H1 (cell line): ENCODE results near the gene RENBP. TPM values are rescaled to one million over a fixed set of nuclear protein-coding genes. Genes with fewer than 3 reads are reported as not detected.

ENCODE experiments used
- CTCF ChIA-PET: fragments of 300-600 bp; sonication (Branson Sonifier 250); formaldehyde crosslinking; loops from one replicate; lab custom pipeline; 2021; ENCODE audit not compliant: partially characterized antibody; lab: Charles Lee
- POLR2A ChIA-PET: fragments of 300-600 bp; sonication (Branson Sonifier 250); formaldehyde crosslinking; loops from one replicate; lab custom pipeline; 2021; ENCODE audit warnings: inconsistent platforms; ENCODE audit not compliant: partially characterized antibody; lab: Charles Lee
- DNase-seq, 2 experiments: peaks; one replicate each; pipeline versions ENCODE4 v3.0.0 to v3.0.0-alpha.2; 2010 to 2022; ENCODE audit warnings: low spot score in 2 of 2, low read depth in 1 of 2, mixed read lengths in 1 of 2
- FAIRE-seq: peaks from 2 replicates; lab custom pipeline; 2011; peaks lifted over from hg19 to GRCh38; lab: Jason Lieb, UNC
- H2AFZ ChIP-seq: 2 replicates; pipeline ENCODE4 v1.8.1; 2012; ENCODE audit warnings: low read length, inconsistent platforms
- H2AK5ac ChIP-seq: 2 replicates; pipeline ENCODE4 v1.6.1; 2013; ENCODE audit warnings: low read depth, low read length
- H2BK120ac ChIP-seq: replicated peaks from 2 replicates; pipeline ENCODE3; 2013; ENCODE audit warnings: low read depth, low read length, inconsistent platforms
- H2BK12ac ChIP-seq: 2 replicates; pipeline ENCODE4 v1.6.1; 2013; ENCODE audit warnings: low read depth, low read length
- H2BK15ac ChIP-seq: 2 replicates; pipeline ENCODE4 v1.6.1; 2013; ENCODE audit warnings: low read length
- H2BK20ac ChIP-seq: 2 replicates; pipeline ENCODE4 v1.6.1; 2013; ENCODE audit warnings: low read length
- H2BK5ac ChIP-seq: 2 replicates; pipeline ENCODE4 v1.6.1; 2013; ENCODE audit warnings: low read depth, low read length
- H3K14ac ChIP-seq: 2 replicates; pipeline ENCODE4 v1.6.1; 2013; ENCODE audit warnings: inconsistent platforms; ENCODE audit not compliant: insufficient read length
- H3K18ac ChIP-seq: 2 replicates; pipeline ENCODE4 v1.6.1; 2013; ENCODE audit warnings: low read length; ENCODE audit errors: extremely low read depth
- H3K23ac ChIP-seq: 2 replicates; pipeline ENCODE4 v1.6.1; 2013; ENCODE audit warnings: inconsistent platforms; ENCODE audit not compliant: insufficient read length
- H3K23me2 ChIP-seq: 2 replicates; pipeline ENCODE4 v1.6.1; 2013; ENCODE audit warnings: low read depth, low read length
- H3K27ac ChIP-seq: 2 replicates; pipeline ENCODE4 v1.6.1; 2011; ENCODE audit warnings: low read depth, low read length, inconsistent platforms
- H3K27me3 ChIP-seq, 4 experiments: replicated peaks in 1 of 4; 1 replicate in 1 of 4; 2 replicates in 3 of 4; pipeline versions ENCODE4 v1.6.1 to v1.8.1; 2011 to 2013; ENCODE audit warnings: low read length in 3 of 4, mild to moderate bottlenecking in 3 of 4, inconsistent platforms in 2 of 4, mixed read lengths in 2 of 4, moderate library complexity in 1 of 4; ENCODE audit not compliant: control insufficient read depth in 3 of 4, insufficient read depth in 3 of 4; ENCODE audit errors: extremely low read depth in 1 of 4
- H3K36me3 ChIP-seq, 4 experiments: 2 replicates each; pipeline versions ENCODE4 v1.6.1 to v1.8.1; 2011 to 2013; ENCODE audit warnings: mild to moderate bottlenecking in 4 of 4, low read length in 3 of 4, moderate library complexity in 2 of 4, control low read depth in 1 of 4, inconsistent platforms in 1 of 4; ENCODE audit not compliant: insufficient read depth in 4 of 4, control insufficient read depth in 2 of 4
- H3K4ac ChIP-seq: replicated peaks from 2 replicates; pipeline ENCODE3; 2013; ENCODE audit warnings: low read length, low read depth, mixed read lengths, inconsistent platforms; ENCODE audit not compliant: insufficient read length
- H3K4me1 ChIP-seq, 4 experiments: replicated peaks in 1 of 4; 1 replicate in 1 of 4; 2 replicates in 3 of 4; pipeline versions ENCODE4 v1.6.1 to v1.8.1; 2011 to 2013; ENCODE audit warnings: low read length in 3 of 4, inconsistent platforms in 2 of 4, mixed read lengths in 1 of 4; ENCODE audit not compliant: insufficient read depth in 4 of 4, control insufficient read depth in 3 of 4
- H3K4me2 ChIP-seq, 2 experiments: 2 replicates each; pipeline versions ENCODE4 v1.6.1 to v1.8.1; 2011 to 2013; ENCODE audit warnings: low read depth in 2 of 2, low read length in 2 of 2, control low read depth in 1 of 2, inconsistent platforms in 1 of 2, mild to moderate bottlenecking in 1 of 2; ENCODE audit not compliant: insufficient read depth in 1 of 2
- H3K4me3 ChIP-seq, 4 experiments: fragments of 200-600, 300-600 bp in 1 of 4; sonication (generic), shearing (Covaris generic), sonication (Bioruptor Twin) in 1 of 4; 2 replicates each; pipeline versions ENCODE4 v1.5.1 to v1.8.1; 2011 to 2016; ENCODE audit warnings: low read length in 4 of 4, low read depth in 3 of 4, control low read depth in 2 of 4, inconsistent platforms in 2 of 4, mild to moderate bottlenecking in 2 of 4, mixed read lengths in 1 of 4, moderate library complexity in 1 of 4; ENCODE audit not compliant: insufficient read depth in 2 of 4; ENCODE audit errors: extremely low read depth in 1 of 4
- H3K56ac ChIP-seq: replicated peaks from 2 replicates; pipeline ENCODE3; 2013; ENCODE audit warnings: low read depth, mild to moderate bottlenecking, mixed read lengths, low read length, inconsistent platforms; ENCODE audit not compliant: insufficient read length
- H3K79me1 ChIP-seq: 2 replicates; pipeline ENCODE4 v1.6.1; 2013; ENCODE audit warnings: low read depth, low read length, control low read depth
- H3K79me2 ChIP-seq, 2 experiments: 2 replicates each; pipeline versions ENCODE4 v1.6.1 to v1.8.1; 2012 to 2013; ENCODE audit warnings: low read length in 2 of 2, mild to moderate bottlenecking in 2 of 2, inconsistent platforms in 1 of 2; ENCODE audit not compliant: insufficient read depth in 2 of 2, control insufficient read depth in 1 of 2
- H3K9ac ChIP-seq, 4 experiments: replicated peaks in 1 of 4; 1 replicate in 1 of 4; 2 replicates in 3 of 4; pipeline versions ENCODE4 v1.6.1 to v1.8.1; 2011 to 2013; ENCODE audit warnings: low read depth in 3 of 4, low read length in 3 of 4, control low read depth in 2 of 4, mild to moderate bottlenecking in 2 of 4, moderate library complexity in 2 of 4, inconsistent platforms in 1 of 4; ENCODE audit errors: extremely low read depth in 1 of 4
- H3K9me3 ChIP-seq, 2 experiments: 2 replicates each; pipeline versions ENCODE4 v1.6.1 to v1.8.1; 2012 to 2013; ENCODE audit warnings: mild to moderate bottlenecking in 2 of 2, moderate library complexity in 2 of 2, control low read depth in 1 of 2, inconsistent platforms in 1 of 2, low read depth in 1 of 2, low read length in 1 of 2, mixed read lengths in 1 of 2; ENCODE audit not compliant: insufficient read depth in 2 of 2
- H4K20me1 ChIP-seq, 2 experiments: replicated peaks in 1 of 2; 2 replicates each; pipeline versions ENCODE3 to v1.8.1; 2011 to 2013; ENCODE audit warnings: inconsistent platforms in 2 of 2, low read length in 2 of 2, mild to moderate bottlenecking in 1 of 2; ENCODE audit not compliant: insufficient read depth in 2 of 2, control insufficient read depth in 1 of 2
- H4K5ac ChIP-seq: 2 replicates; pipeline ENCODE4 v1.6.1; 2013; ENCODE audit warnings: low read length, low read depth, mixed read lengths, inconsistent platforms; ENCODE audit not compliant: insufficient read length
- H4K8ac ChIP-seq: 2 replicates; pipeline ENCODE4 v1.8.0; 2013; ENCODE audit warnings: mild to moderate bottlenecking, moderate library complexity, low read length, inconsistent platforms; ENCODE audit not compliant: insufficient read depth; ENCODE audit errors: extremely low read depth
- H4K91ac ChIP-seq: replicated peaks from 2 replicates; pipeline ENCODE3; 2013; ENCODE audit warnings: low read length, mixed read lengths, inconsistent platforms; ENCODE audit not compliant: insufficient read length
- CHD1 ChIP-seq: IDR thresholded peaks from 2 replicates; pipeline ENCODE4 v1.6.1; 2012; ENCODE audit warnings: low read depth, low read length, improper control_type of control experiment
- CHD2 ChIP-seq: IDR thresholded peaks from 2 replicates; pipeline ENCODE4 v1.6.1; 2012; ENCODE audit warnings: low read length, improper control_type of control experiment
- JUN ChIP-seq: IDR thresholded peaks from 2 replicates; pipeline ENCODE4 v1.6.1; 2011; ENCODE audit warnings: low read depth, mild to moderate bottlenecking, improper control_type of control experiment, low read length
- NANOG ChIP-seq: IDR thresholded peaks from 2 replicates; pipeline ENCODE4 v1.6.1; 2011; ENCODE audit warnings: low read length, low read depth, mild to moderate bottlenecking, inconsistent platforms; ENCODE audit not compliant: insufficient read depth, poor library complexity, severe bottlenecking
- POU5F1 ChIP-seq: IDR thresholded peaks from 2 replicates; pipeline ENCODE4 v1.6.1; 2011; ENCODE audit warnings: low read depth, mild to moderate bottlenecking, low read length, moderate library complexity
- RNF2 ChIP-seq: fragments of 200-900, 300-1000 bp; sonication (generic); IDR thresholded peaks from 2 replicates; pipeline ENCODE4 v1.7.1; 2016; ENCODE audit warnings: borderline replicate concordance, low read depth, mild to moderate bottlenecking, antibody characterized with exemption, low read length; ENCODE audit not compliant: poor library complexity, severe bottlenecking; ENCODE audit errors: missing control alignments
- SIN3A ChIP-seq, 2 experiments: IDR thresholded peaks in 1 of 2; conservative IDR thresholded peaks in 1 of 2; 2 replicates each; pipeline ENCODE4 v1.6.1; 2011 to 2012; ENCODE audit warnings: low read length in 2 of 2, improper control_type of control experiment in 1 of 2, low read depth in 1 of 2, mild to moderate bottlenecking in 1 of 2
- SIRT6 ChIP-seq: IDR thresholded peaks from one replicate; pipeline ENCODE4 v1.7.1; 2012; ENCODE audit warnings: low read length, inconsistent platforms
- WGBS, 2 experiments: shearing (Covaris generic) in 1 of 2; methylation state at CpG; one replicate each; pipeline versions ENCODE4 v1.1.6 to v1.1.7; 2013 to 2015; ENCODE audit warnings: low lambda C conversion rate in 2 of 2, mixed read lengths in 2 of 2, inconsistent platforms in 1 of 2, low coverage in 1 of 2, missing lambda C conversion rate in 1 of 2; ENCODE audit not compliant: insufficient replicate concordance in 2 of 2, insufficient coverage in 1 of 2, insufficient read length in 1 of 2; ENCODE audit errors: extremely low coverage in 1 of 2, missing lambda C conversion rate in 1 of 2; 5-methylcytosine and 5-hydroxymethylcytosine counted together
- polyA plus RNA-seq, 7 experiments: library from polyadenylated mRNA; depleted of rRNA in 3 of 7; stranded (reverse) in 5 of 7; unstranded in 2 of 7; fragments of >200 nt in 5 of 7; fragments of 200-250 nt in 2 of 7; gene quantifications; 1 replicate in 5 of 7; 2 replicates in 1 of 7; 4 replicates in 1 of 7; pipeline versions ENCODE4 v1.2.1 to v1.2.3, GENCODE V29; 2011 to 2013; ENCODE audit warnings: missing spikeins in 2 of 7, mixed read lengths in 2 of 7
- total RNA-seq: library from RNA; stranded (reverse); fragmentation: NEBNext Ultra II Directional; extraction: Animal tissue kit (Norgen Biotek cat#: 25700); gene quantifications from 2 replicates; pipeline ENCODE4 v1.2.1, GENCODE V29; 2021
- TF ChIP-seq, protein P1 (sequence below): IDR thresholded peaks from 2 replicates; pipeline ENCODE4 v1.6.1; 2011; ENCODE audit warnings: low read length, improper control_type of control experiment
- TF ChIP-seq, protein P2 (sequence below): IDR thresholded peaks from 2 replicates; pipeline ENCODE4 v1.6.1; 2012; ENCODE audit warnings: inconsistent platforms
- TF ChIP-seq, protein P3 (sequence below): IDR thresholded peaks from 2 replicates; pipeline ENCODE4 v1.6.1; 2012; ENCODE audit warnings: inconsistent platforms

Gene RENBP
- total and polyA plus RNA-seq, 2 of the 8 experiments (the other 6 are each of a cell fraction or from before 2014, with no cell fraction given) = 12.4 to 21.8 TPM

DNA sequence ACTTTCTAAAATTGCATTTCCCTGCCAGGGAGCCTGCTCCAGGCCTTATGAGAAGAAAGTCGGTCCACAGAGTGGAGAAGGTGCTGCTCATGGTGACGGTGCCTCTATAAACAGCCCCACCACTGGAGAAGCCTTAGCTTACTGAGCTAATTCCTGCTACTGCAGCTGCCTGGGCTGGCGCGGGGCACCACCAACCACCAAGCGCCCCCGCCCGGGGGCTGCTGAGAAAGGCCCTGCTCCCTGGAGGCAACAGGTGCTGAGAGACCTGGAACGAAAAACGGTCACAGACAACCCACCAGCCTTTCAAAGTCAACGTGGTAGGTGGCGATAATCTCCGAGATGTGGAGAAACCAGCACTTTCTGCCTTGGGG is 24.3 kb upstream of the RENBP start:
- Histone ChIP-seq H3K56ac (no peak overlapping the region), H3K9ac (no peak overlapping the region), H4K20me1 (peaks cover 18 to 29% of the 10 kb centered on the region in 2 experiments), H3K14ac (no peak overlapping the region), H2BK20ac (no peak overlapping the region), H4K91ac (no peak overlapping the region), H3K27me3 (no peaks in the 10 kb centered on the region), H2BK12ac (no peak overlapping the region), H2BK15ac (no peak overlapping the region), H4K5ac (no peak overlapping the region), H3K4me2 (peak overlapping the region; percentile 66 to 85), H3K23me2 (peaks cover 8% of the 10 kb centered on the region; the same call in 1 of the 2 replicates), H3K27ac (no peak overlapping the region), H3K79me1 (no peaks in the 10 kb centered on the region; the same call in 1 of the 2 replicates), H3K4ac (no peak overlapping the region), H3K79me2 (peaks cover 44 to 70% of the 10 kb centered on the region in 2 experiments), H3K4me1 (peaks cover 4 to 23% (median 15%) of the 10 kb centered on the region in 4 experiments), H2BK5ac (no peak overlapping the region), H3K4me3 (peak overlapping the region; percentile 64 to 99 (median 82); a peak in 7 of 8 replicates), H3K36me3 (0 out of 8 replicates have a peak, but pooled peaks cover 0 to under 1% (median 0%) of the 10 kb centered on the region in 4 experiments), H3K23ac (no peak overlapping the region), H2BK120ac (no peak overlapping the region), H2AK5ac (no peak overlapping the region), H4K8ac (no peak overlapping the region), H3K9me3 (no peaks in the 10 kb centered on the region), H2AFZ (no peak overlapping the region), H3K18ac (no peak overlapping the region)
- no peak for DNase-seq
- 29% methylated on average over 12 of the region's 12 CpGs; no CpG with 5 or more reads in 1 of the 2 experiments for WGBS, 2 experiments
- FAIRE-seq = no peak
- CTCF ChIA-PET = interaction anchor here (1.1 to 11.2 kb wide), 4 partner anchors 21 to 90 kb away, joined by 4 to 102 read pairs (median 5); partner anchors contain the start of gene RENBP
- POLR2A ChIA-PET = interaction anchor here (1.0 to 4.0 kb wide), 12 partner anchors 11 to 191 kb away, joined by 3 to 26 read pairs (median 4); partner anchors contain the start of genes ARHGAP4 and RENBP
- TF ChIP-seq POU5F1 (no peak), SIN3A (conservative IDR thresholded peaks at IDR 0.05 in 1 of 2, IDR thresholded peaks at IDR 0.05 in 1 of 2; ENCODE audit: low read depth in 1 of 2, low read length in 2 of 2) (no peak), NANOG (no peak), CHD2 (no peak), CHD1 (no peak), RNF2 (no peak), JUN (no peak), SIRT6 (no peak)
- TF ChIP-seq, protein P1, sequence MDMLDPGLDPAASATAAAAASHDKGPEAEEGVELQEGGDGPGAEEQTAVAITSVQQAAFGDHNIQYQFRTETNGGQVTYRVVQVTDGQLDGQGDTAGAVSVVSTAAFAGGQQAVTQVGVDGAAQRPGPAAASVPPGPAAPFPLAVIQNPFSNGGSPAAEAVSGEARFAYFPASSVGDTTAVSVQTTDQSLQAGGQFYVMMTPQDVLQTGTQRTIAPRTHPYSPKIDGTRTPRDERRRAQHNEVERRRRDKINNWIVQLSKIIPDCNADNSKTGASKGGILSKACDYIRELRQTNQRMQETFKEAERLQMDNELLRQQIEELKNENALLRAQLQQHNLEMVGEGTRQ = no peak
- TF ChIP-seq, protein P2, sequence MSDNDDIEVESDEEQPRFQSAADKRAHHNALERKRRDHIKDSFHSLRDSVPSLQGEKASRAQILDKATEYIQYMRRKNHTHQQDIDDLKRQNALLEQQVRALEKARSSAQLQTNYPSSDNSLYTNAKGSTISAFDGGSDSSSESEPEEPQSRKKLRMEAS = no peak
- TF ChIP-seq, protein P3, sequence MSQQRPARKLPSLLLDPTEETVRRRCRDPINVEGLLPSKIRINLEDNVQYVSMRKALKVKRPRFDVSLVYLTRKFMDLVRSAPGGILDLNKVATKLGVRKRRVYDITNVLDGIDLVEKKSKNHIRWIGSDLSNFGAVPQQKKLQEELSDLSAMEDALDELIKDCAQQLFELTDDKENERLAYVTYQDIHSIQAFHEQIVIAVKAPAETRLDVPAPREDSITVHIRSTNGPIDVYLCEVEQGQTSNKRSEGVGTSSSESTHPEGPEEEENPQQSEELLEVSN = no peak
